ENCODE results near the gene ARHGAP31.

Gene ARHGAP31

GRCh38 chr3:119402791-119403190, 108.6 kb downstream of the ARHGAP31 start:
- no CpG with 5 or more reads among the region's 1 CpG for WGBS (ENCODE audit: insufficient coverage, insufficient read length)
- Histone ChIP-seq H3K27ac (ENCODE audit: low read length) (no peak overlapping the region), H3K4me1 (ENCODE audit: control insufficient read depth, insufficient read depth, low read length) (peaks cover 4% of the 10 kb centered on the region), H3K36me3 (ENCODE audit: control insufficient read depth, insufficient read depth, low read length) (no peaks in the 10 kb centered on the region), H3K27me3 (ENCODE audit: control insufficient read depth, insufficient read depth, low read length) (no peaks in the 10 kb centered on the region), H3K4me3 (ENCODE audit: low read length) (no peak overlapping the region), H3K9me3 (ENCODE audit: control insufficient read depth, insufficient read depth, low read length) (no peaks in the 10 kb centered on the region)
- no peak for DNase-seq (ENCODE audit: low read depth, low spot score)

GRCh38 chr3:119403201-119403600, 109.0 kb downstream of the ARHGAP31 start:
- no peaks in the 10 kb centered on the region for H3K36me3 ChIP-seq (ENCODE audit: control insufficient read depth, insufficient read depth, low read length)
- H3K27me3 ChIP-seq (ENCODE audit: control insufficient read depth, insufficient read depth, low read length) = no peaks in the 10 kb centered on the region
- H3K4me1 ChIP-seq (ENCODE audit: control insufficient read depth, insufficient read depth, low read length) = peaks cover 4% of the 10 kb centered on the region
- no CpG with 5 or more reads among the region's 1 CpG for WGBS (ENCODE audit: insufficient coverage, insufficient read length)
- no peak for DNase-seq (ENCODE audit: low read depth, low spot score)
- no peak overlapping the region for H3K27ac ChIP-seq (ENCODE audit: low read length)
- no peak overlapping the region for H3K4me3 ChIP-seq (ENCODE audit: low read length)
- H3K9me3 ChIP-seq (ENCODE audit: control insufficient read depth, insufficient read depth, low read length) = no peaks in the 10 kb centered on the region

GRCh38 chr3:119405315-119405714, 111.1 kb downstream of the ARHGAP31 start:
- no peak overlapping the region for H3K4me3 ChIP-seq (ENCODE audit: low read length)
- no peaks in the 10 kb centered on the region for H3K36me3 ChIP-seq (ENCODE audit: control insufficient read depth, insufficient read depth, low read length)
- DNase-seq (ENCODE audit: low read depth, low spot score) = no peak
- H3K27me3 ChIP-seq (ENCODE audit: control insufficient read depth, insufficient read depth, low read length) = no peaks in the 10 kb centered on the region
- H3K27ac ChIP-seq (ENCODE audit: low read length) = no peak overlapping the region
- H3K9me3 ChIP-seq (ENCODE audit: control insufficient read depth, insufficient read depth, low read length) = no peaks in the 10 kb centered on the region
- H3K4me1 ChIP-seq (ENCODE audit: control insufficient read depth, insufficient read depth, low read length) = peaks cover 4% of the 10 kb centered on the region
- no CpG with 5 or more reads among the region's 2 CpGs for WGBS (ENCODE audit: insufficient coverage, insufficient read length)

- Histone ChIP-seq H3K27ac (ENCODE audit: low read length) (no peak overlapping the region), H3K4me1 (ENCODE audit: control insufficient read depth, insufficient read depth, low read length) (peaks cover 2% of the 10 kb centered on the region; the same call in 1 of the 2 replicates), H3K4me3 (ENCODE audit: low read length) (no peak overlapping the region), H3K36me3 (ENCODE audit: control insufficient read depth, insufficient read depth, low read length) (no peaks in the 10 kb centered on the region), H3K27me3 (ENCODE audit: control insufficient read depth, insufficient read depth, low read length) (no peaks in the 10 kb centered on the region), H3K9me3 (ENCODE audit: control insufficient read depth, insufficient read depth, low read length) (no peaks in the 10 kb centered on the region)
- no CpG with 5 or more reads among the region's 3 CpGs for WGBS (ENCODE audit: insufficient coverage, insufficient read length)
- no peak for DNase-seq (ENCODE audit: low read depth, low spot score)
Measured at GRCh38 chr3:119408243-119408950, 114.2 kb downstream of the ARHGAP31 start.

GRCh38 chr3:119409844-119410243, 115.7 kb downstream of the ARHGAP31 start:
- no peak overlapping the region for H3K4me3 ChIP-seq (ENCODE audit: low read length)
- no peaks in the 10 kb centered on the region for H3K27me3 ChIP-seq (ENCODE audit: control insufficient read depth, insufficient read depth, low read length)
- H3K27ac ChIP-seq (ENCODE audit: low read length) = no peak overlapping the region
- no peaks in the 10 kb centered on the region for H3K9me3 ChIP-seq (ENCODE audit: control insufficient read depth, insufficient read depth, low read length)
- no peaks in the 10 kb centered on the region for H3K36me3 ChIP-seq (ENCODE audit: control insufficient read depth, insufficient read depth, low read length)
- DNase-seq (ENCODE audit: low read depth, low spot score) = no peak
- WGBS (ENCODE audit: insufficient coverage, insufficient read length) = no CpG with 5 or more reads among the region's 1 CpG
- peaks cover 2% of the 10 kb centered on the region; the same call in 1 of the 2 replicates for H3K4me1 ChIP-seq (ENCODE audit: control insufficient read depth, insufficient read depth, low read length)

GRCh38 chr3:119413603-119414280, 119.6 kb downstream of the ARHGAP31 start:
- H3K4me1 ChIP-seq (ENCODE audit: control insufficient read depth, insufficient read depth, low read length) = no peaks in the 10 kb centered on the region
- H3K9me3 ChIP-seq (ENCODE audit: control insufficient read depth, insufficient read depth, low read length) = no peaks in the 10 kb centered on the region
- H3K4me3 ChIP-seq (ENCODE audit: low read length) = no peak overlapping the region
- H3K27ac ChIP-seq (ENCODE audit: low read length) = no peak overlapping the region
- no CpG with 5 or more reads among the region's 7 CpGs for WGBS (ENCODE audit: insufficient coverage, insufficient read length)
- H3K36me3 ChIP-seq (ENCODE audit: control insufficient read depth, insufficient read depth, low read length) = no peaks in the 10 kb centered on the region
- no peak for DNase-seq (ENCODE audit: low read depth, low spot score)
- H3K27me3 ChIP-seq (ENCODE audit: control insufficient read depth, insufficient read depth, low read length) = no peaks in the 10 kb centered on the region

- Histone ChIP-seq H3K9me3 (ENCODE audit: control insufficient read depth, insufficient read depth, low read length) (no peaks in the 10 kb centered on the region), H3K27ac (ENCODE audit: low read length) (no peak overlapping the region), H3K36me3 (ENCODE audit: control insufficient read depth, insufficient read depth, low read length) (no peaks in the 10 kb centered on the region), H3K4me1 (ENCODE audit: control insufficient read depth, insufficient read depth, low read length) (no peaks in the 10 kb centered on the region), H3K27me3 (ENCODE audit: control insufficient read depth, insufficient read depth, low read length) (no peaks in the 10 kb centered on the region), H3K4me3 (ENCODE audit: low read length) (no peak overlapping the region)
- no peak for DNase-seq (ENCODE audit: low read depth, low spot score)
- WGBS (ENCODE audit: insufficient coverage, insufficient read length) = no CpG with 5 or more reads among the region's 1 CpG
Measured at GRCh38 chr3:119416873-119417272, 122.7 kb downstream of the ARHGAP31 start.

DNA sequence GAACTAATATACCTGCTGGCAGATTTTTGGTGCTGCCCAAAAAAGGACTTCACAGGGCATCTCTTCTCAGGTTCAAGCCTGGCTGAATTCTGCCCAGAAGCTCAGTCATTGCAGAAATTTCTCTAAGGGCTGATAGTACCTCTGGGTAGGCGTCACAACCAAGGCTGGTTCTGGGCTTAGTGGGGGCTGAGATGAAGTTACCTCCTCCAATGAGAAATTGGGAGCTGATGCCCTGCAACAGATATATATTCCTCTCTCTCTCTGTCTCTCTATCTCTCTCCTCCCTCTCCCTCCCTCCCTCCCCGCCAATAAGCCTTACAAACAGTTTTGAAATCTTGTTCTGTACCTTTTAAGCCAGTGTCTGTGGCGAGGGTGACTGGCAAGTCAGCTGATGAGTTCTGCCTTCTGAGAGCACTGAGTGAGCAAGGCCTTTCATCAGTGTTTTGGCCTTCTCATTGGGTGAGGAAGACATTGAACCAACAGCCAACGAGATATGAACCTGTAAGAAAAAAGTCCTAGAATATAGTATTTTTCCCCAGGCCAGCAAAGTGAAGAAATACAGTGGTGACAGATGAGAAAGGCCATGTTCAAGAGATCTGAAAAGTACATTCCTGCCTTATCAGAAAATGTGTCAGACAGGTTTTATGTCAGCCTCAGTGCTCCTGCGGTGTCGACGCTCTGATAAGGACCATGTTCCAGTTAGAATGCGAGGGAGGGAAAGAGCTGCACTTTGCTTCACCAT, 123.8 kb downstream of the ARHGAP31 start:
- H3K36me3 ChIP-seq (ENCODE audit: control insufficient read depth, insufficient read depth, low read length) = no peaks in the 10 kb centered on the region
- no peaks in the 10 kb centered on the region for H3K9me3 ChIP-seq (ENCODE audit: control insufficient read depth, insufficient read depth, low read length)
- no peaks in the 10 kb centered on the region for H3K27me3 ChIP-seq (ENCODE audit: control insufficient read depth, insufficient read depth, low read length)
- WGBS (ENCODE audit: insufficient coverage, insufficient read length) = no CpG with 5 or more reads among the region's 8 CpGs
- no peak for DNase-seq (ENCODE audit: low read depth, low spot score)
- no peaks in the 10 kb centered on the region for H3K4me1 ChIP-seq (ENCODE audit: control insufficient read depth, insufficient read depth, low read length)
- no peak overlapping the region for H3K27ac ChIP-seq (ENCODE audit: low read length)
- no peak overlapping the region for H3K4me3 ChIP-seq (ENCODE audit: low read length)

GRCh38 chr3:119418641-119419040, 124.5 kb downstream of the ARHGAP31 start:
- H3K9me3 ChIP-seq (ENCODE audit: control insufficient read depth, insufficient read depth, low read length) = no peaks in the 10 kb centered on the region
- H3K4me3 ChIP-seq (ENCODE audit: low read length) = no peak overlapping the region
- no peaks in the 10 kb centered on the region for H3K36me3 ChIP-seq (ENCODE audit: control insufficient read depth, insufficient read depth, low read length)
- DNase-seq (ENCODE audit: low read depth, low spot score) = no peak
- no peaks in the 10 kb centered on the region for H3K4me1 ChIP-seq (ENCODE audit: control insufficient read depth, insufficient read depth, low read length)
- H3K27ac ChIP-seq (ENCODE audit: low read length) = no peak overlapping the region
- no peaks in the 10 kb centered on the region for H3K27me3 ChIP-seq (ENCODE audit: control insufficient read depth, insufficient read depth, low read length)

- Histone ChIP-seq H3K4me1 (ENCODE audit: control insufficient read depth, insufficient read depth, low read length) (no peaks in the 10 kb centered on the region), H3K9me3 (ENCODE audit: control insufficient read depth, insufficient read depth, low read length) (no peaks in the 10 kb centered on the region), H3K36me3 (ENCODE audit: control insufficient read depth, insufficient read depth, low read length) (no peaks in the 10 kb centered on the region), H3K4me3 (ENCODE audit: low read length) (no peak overlapping the region), H3K27ac (ENCODE audit: low read length) (no peak overlapping the region), H3K27me3 (ENCODE audit: control insufficient read depth, insufficient read depth, low read length) (no peaks in the 10 kb centered on the region)
- DNase-seq (ENCODE audit: low read depth, low spot score) = no peak
- no CpG with 5 or more reads among the region's 2 CpGs for WGBS (ENCODE audit: insufficient coverage, insufficient read length)
Measured at GRCh38 chr3:119420196-119420595, 126.0 kb downstream of the ARHGAP31 start.

Measured in iPS DF 6.9 (cell line).